HFFc6 (cell line): ENCODE data around the gene MRPS35. TPM values are rescaled to one million over a fixed set of nuclear protein-coding genes. Genes with fewer than 3 reads are reported as not detected.

Experiments
- DNase-seq: peaks from one replicate; pipeline ENCODE4 v3.0.0-alpha.2; 2018
- H3K27ac Mint-ChIP-seq: 2 replicates; pipeline ENCODE4 v1.8.0; 2020; ENCODE audit warnings: mild to moderate bottlenecking, mixed read lengths
- H3K27me3 Mint-ChIP-seq: 2 replicates; pipeline ENCODE4 v1.8.0; 2021; ENCODE audit warnings: mild to moderate bottlenecking, moderate library complexity, mixed read lengths; ENCODE audit not compliant: insufficient read depth
- H3K36me3 Mint-ChIP-seq: 2 replicates; pipeline ENCODE4 v1.8.0; 2021; ENCODE audit warnings: low read depth, mixed read lengths
- H3K4me1 Mint-ChIP-seq: 2 replicates; pipeline ENCODE4 v1.8.0; 2020; ENCODE audit warnings: low read depth, mixed read lengths
- H3K4me3 Mint-ChIP-seq: 2 replicates; pipeline ENCODE4 v1.8.0; 2020; ENCODE audit warnings: mild to moderate bottlenecking, moderate library complexity, mixed read lengths
- H3K9me3 Mint-ChIP-seq: 2 replicates; pipeline ENCODE4 v1.8.0; 2020; ENCODE audit warnings: mild to moderate bottlenecking, mixed read lengths
- total RNA-seq, 6 experiments: library from RNA; stranded (reverse); fragmentation: NEBNext Ultra II Directional; extraction: Animal tissue kit (Norgen Biotek cat#: 25700); gene quantifications; 2 replicates in 1 of 6; 3 replicates in 5 of 6; pipeline ENCODE4 v1.2.3, GENCODE V29; 2021
- TF ChIP-seq, protein P1 (sequence below): fragments of 200-600 bp; sonication (generic); IDR thresholded peaks from 2 replicates; pipeline ENCODE4 v1.5.0; 2021; ENCODE audit warnings: antibody characterized with exemption, mild to moderate bottlenecking

Gene MRPS35
- total RNA-seq, 6 experiments from 2014 or later = 39.2 to 47.9 (median 45.6) TPM

DNA sequence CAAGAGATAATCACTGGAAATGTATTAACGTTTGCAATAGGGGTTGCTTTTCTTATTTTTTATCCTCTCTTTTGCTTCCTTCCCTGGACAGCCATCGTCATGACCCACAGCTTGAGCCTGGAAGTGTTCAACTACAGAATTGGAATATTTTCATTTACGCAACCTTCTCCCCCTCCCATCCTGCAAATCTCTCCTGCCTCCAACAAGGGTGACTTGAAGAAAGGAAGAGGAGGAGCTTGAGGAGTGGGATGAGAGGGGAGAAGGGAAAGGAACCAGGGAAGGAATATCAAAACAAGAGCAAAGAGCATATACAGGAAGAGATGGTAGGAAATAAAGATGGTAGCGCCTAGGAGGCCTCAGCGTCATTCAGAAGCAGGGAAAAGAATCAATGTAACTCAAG is 71.0 kb downstream of the MRPS35 start:
- Mint-ChIP-seq H3K4me3 (peak overlapping the region; percentile 88), H3K9me3 (no peaks in the 10 kb centered on the region), H3K36me3 (peaks cover 25% of the 10 kb centered on the region), H3K27me3 (peaks cover 1% of the 10 kb centered on the region; the same call in 1 of the 2 replicates), H3K27ac (peak overlapping the region; percentile 57), H3K4me1 (peaks cover 57% of the 10 kb centered on the region)
- DNase-seq = no peak
- TF ChIP-seq, protein P1, sequence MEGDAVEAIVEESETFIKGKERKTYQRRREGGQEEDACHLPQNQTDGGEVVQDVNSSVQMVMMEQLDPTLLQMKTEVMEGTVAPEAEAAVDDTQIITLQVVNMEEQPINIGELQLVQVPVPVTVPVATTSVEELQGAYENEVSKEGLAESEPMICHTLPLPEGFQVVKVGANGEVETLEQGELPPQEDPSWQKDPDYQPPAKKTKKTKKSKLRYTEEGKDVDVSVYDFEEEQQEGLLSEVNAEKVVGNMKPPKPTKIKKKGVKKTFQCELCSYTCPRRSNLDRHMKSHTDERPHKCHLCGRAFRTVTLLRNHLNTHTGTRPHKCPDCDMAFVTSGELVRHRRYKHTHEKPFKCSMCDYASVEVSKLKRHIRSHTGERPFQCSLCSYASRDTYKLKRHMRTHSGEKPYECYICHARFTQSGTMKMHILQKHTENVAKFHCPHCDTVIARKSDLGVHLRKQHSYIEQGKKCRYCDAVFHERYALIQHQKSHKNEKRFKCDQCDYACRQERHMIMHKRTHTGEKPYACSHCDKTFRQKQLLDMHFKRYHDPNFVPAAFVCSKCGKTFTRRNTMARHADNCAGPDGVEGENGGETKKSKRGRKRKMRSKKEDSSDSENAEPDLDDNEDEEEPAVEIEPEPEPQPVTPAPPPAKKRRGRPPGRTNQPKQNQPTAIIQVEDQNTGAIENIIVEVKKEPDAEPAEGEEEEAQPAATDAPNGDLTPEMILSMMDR = no peak

DNA sequence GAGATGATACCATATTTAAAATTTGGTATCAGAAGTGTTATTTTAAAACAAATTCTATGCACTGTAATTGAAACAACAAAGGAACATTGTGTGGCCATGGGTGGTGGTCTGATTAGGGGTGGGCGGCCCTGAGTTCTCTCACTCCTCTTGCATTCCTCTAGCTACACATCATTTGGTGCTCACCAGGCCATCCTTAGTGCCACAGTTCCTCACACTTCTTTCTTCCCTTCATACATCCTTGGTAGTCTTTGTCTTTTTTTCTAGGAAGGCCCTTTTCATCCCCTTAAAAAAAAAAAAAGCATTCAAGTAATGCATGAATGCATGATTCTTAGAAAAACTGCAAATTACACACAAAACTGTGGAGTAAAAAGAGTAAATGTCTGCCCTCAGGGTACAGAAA is 71.8 kb downstream of the MRPS35 start:
- Mint-ChIP-seq H3K4me1 (peaks cover 65% of the 10 kb centered on the region), H3K4me3 (peak overlapping the region; percentile 88)

DNA sequence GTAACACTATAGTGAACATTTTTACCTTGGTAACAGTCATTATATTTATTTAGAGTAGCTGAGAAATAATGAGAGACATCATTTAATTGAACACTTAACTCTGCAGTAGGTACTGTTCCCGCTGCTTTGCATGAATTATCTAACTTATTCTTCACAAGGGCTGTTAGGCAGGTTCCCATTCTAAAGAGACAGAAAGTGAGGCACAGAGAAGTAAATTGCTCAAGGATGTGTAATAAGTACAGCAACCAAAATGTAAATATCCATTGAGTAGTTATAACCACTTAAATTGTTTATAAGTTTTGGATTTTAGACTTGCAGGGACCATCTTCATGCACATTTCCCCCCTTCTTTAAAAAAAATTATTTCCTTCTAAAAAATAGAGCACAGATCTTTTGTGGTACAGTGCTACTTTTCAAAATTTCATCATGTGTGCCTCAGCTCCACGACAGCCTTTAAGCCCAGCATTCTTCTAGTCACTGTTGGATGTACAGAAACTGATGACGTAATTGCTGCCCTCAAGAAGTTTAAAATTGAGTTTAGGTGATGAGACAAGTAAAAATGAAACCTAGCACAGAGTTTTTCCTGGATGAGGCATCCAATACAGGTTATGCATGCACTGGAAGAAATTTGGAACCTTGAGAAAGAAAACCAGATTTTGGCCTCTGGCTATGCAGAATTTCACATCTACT is 75.4 kb downstream of the MRPS35 start:
- DNase-seq = peak; percentile 60
- H3K36me3 Mint-ChIP-seq = peaks cover 30% of the 10 kb centered on the region
- H3K4me1 Mint-ChIP-seq = peaks cover 64% of the 10 kb centered on the region
- H3K27me3 Mint-ChIP-seq = peaks cover 3% of the 10 kb centered on the region; the same call in 1 of the 2 replicates
- no peaks in the 10 kb centered on the region for H3K9me3 Mint-ChIP-seq
- H3K4me3 Mint-ChIP-seq = peak overlapping the region; percentile 76
- H3K27ac Mint-ChIP-seq = peak overlapping the region; percentile 90
- TF ChIP-seq, protein P1 = no peak

More for the DNA sequence above, 71.8 kb downstream of the MRPS35 start:
- peaks cover 25% of the 10 kb centered on the region for H3K36me3 Mint-ChIP-seq
- no peak for DNase-seq
- TF ChIP-seq, protein P1 = no peak
- H3K27ac Mint-ChIP-seq = peak overlapping the region; percentile 57; the same call in 1 of the 2 replicates
- no peaks in the 10 kb centered on the region for H3K9me3 Mint-ChIP-seq
- H3K27me3 Mint-ChIP-seq = peaks cover 1% of the 10 kb centered on the region; the same call in 1 of the 2 replicates

DNA sequence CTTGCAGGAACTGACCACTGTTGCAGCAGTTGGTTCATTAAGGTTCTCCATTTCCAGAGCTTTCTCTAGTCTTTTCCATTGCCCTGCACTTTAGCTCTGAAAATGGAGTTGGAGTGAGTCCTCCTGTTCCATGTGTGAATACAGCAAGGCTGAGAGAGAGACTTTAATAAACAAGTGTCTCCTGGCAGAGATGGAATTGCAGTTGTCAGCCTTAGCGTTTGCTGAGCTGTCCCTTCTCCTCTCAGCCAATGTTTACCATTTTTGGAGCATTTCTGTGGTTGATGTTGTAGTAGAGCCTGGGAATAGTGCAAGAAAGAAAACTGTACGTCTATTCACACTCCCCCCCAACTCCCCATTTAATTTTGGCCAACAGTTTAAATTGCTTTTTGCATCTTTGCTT is 76.9 kb downstream of the MRPS35 start:
- Mint-ChIP-seq H3K4me1 (peaks cover 49% of the 10 kb centered on the region), H3K36me3 (peaks cover 30% of the 10 kb centered on the region), H3K9me3 (no peaks in the 10 kb centered on the region), H3K27ac (peak overlapping the region; percentile 65), H3K4me3 (peak overlapping the region; percentile 45), H3K27me3 (peaks cover 2% of the 10 kb centered on the region; the same call in 1 of the 2 replicates)
- TF ChIP-seq, protein P1 = no peak
- DNase-seq = no peak

DNA sequence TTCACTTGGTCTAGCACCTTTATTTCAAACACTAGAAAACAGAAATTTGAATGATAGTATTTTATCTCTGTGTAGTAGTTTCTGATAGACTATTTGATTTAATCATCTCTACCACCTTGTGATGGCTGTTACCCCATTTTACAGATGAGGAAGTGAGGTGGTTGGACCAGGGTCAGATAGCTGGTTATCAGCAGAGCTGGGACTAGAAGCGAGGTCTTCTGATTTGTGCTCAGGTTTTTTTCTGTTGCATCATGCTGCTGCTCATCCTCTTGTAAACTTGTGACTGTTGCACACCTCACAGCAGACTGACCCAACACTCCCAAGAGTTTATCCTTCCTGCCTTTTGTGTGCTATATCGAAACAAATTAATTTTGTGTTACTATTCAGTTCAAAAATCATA is 79.5 kb downstream of the MRPS35 start:
- Mint-ChIP-seq H3K27me3 (peaks cover 2% of the 10 kb centered on the region; the same call in 1 of the 2 replicates), H3K36me3 (peaks cover 28% of the 10 kb centered on the region), H3K4me3 (no peak overlapping the region), H3K27ac (no peak overlapping the region), H3K4me1 (peaks cover 36% of the 10 kb centered on the region), H3K9me3 (no peaks in the 10 kb centered on the region)
- TF ChIP-seq, protein P1 = no peak
- no peak for DNase-seq
